ENCODE measurements around the gene CYB5R3.
A peak's percentile ranks its signal among the peaks of the same experiment; 100 is the strongest.
"Not testable (repeated sequence)": the region's sequence is repeated elsewhere in the genome, so short reads cannot be mapped to it uniquely, and the experiment has no call there.

Gene CYB5R3

GRCh38 chr22:42680648-42681047 is 31.5 kb upstream of the CYB5R3 start:
- H3K4me3 ChIP-seq (ENCODE audit: low read length) = no peak overlapping the region
- DNase-seq (ENCODE audit: low read depth, low spot score) = no peak

GRCh38 chr22:42679691-42680090 is 30.5 kb upstream of the CYB5R3 start:
- H3K4me3 ChIP-seq (ENCODE audit: low read length) = no peak overlapping the region
- DNase-seq (ENCODE audit: low read depth, low spot score) = no peak

GRCh38 chr22:42678894-42679293 is 29.7 kb upstream of the CYB5R3 start:
- no peak overlapping the region for H3K4me3 ChIP-seq (ENCODE audit: low read length)
- DNase-seq (ENCODE audit: low read depth, low spot score) = no peak

GRCh38 chr22:42677936-42678335 is 28.7 kb upstream of the CYB5R3 start:
- H3K4me3 ChIP-seq (ENCODE audit: low read length); DNase-seq (ENCODE audit: low read depth, low spot score): not testable (repeated sequence)

GRCh38 chr22:42676059-42676607 is 26.9 kb upstream of the CYB5R3 start:
- DNase-seq (ENCODE audit: low read depth, low spot score) = no peak
- no peak overlapping the region for H3K4me3 ChIP-seq (ENCODE audit: low read length)

GRCh38 chr22:42673898-42674401 is 24.8 kb upstream of the CYB5R3 start:
- DNase-seq (ENCODE audit: low read depth, low spot score) = no peak
- no peak overlapping the region for H3K4me3 ChIP-seq (ENCODE audit: low read length)

GRCh38 chr22:42673071-42673470 is 23.9 kb upstream of the CYB5R3 start:
- not testable (repeated sequence) for DNase-seq (ENCODE audit: low read depth, low spot score); H3K4me3 ChIP-seq (ENCODE audit: low read length)

- no peak for DNase-seq (ENCODE audit: low read depth, low spot score)
- no peak overlapping the region for H3K4me3 ChIP-seq (ENCODE audit: low read length)
Observed at GRCh38 chr22:42670921-42671709, 21.9 kb upstream of the CYB5R3 start.

GRCh38 chr22:42670046-42670445 is 20.9 kb upstream of the CYB5R3 start:
- no peak for DNase-seq (ENCODE audit: low read depth, low spot score)
- H3K4me3 ChIP-seq (ENCODE audit: low read length) = no peak overlapping the region

GRCh38 chr22:42666393-42666792 is 17.2 kb upstream of the CYB5R3 start:
- not testable (repeated sequence) for H3K4me3 ChIP-seq (ENCODE audit: low read length); DNase-seq (ENCODE audit: low read depth, low spot score)

GRCh38 chr22:42664976-42665831 is 16.0 kb upstream of the CYB5R3 start:
- DNase-seq (ENCODE audit: low read depth, low spot score) = no peak
- no peak overlapping the region for H3K4me3 ChIP-seq (ENCODE audit: low read length)

GRCh38 chr22:42661985-42662831 is 13.0 kb upstream of the CYB5R3 start:
- no peak for DNase-seq (ENCODE audit: low read depth, low spot score)
- peak overlapping the region; percentile 43 for H3K4me3 ChIP-seq (ENCODE audit: low read length)

- no peak overlapping the region for H3K4me3 ChIP-seq (ENCODE audit: low read length)
- DNase-seq (ENCODE audit: low read depth, low spot score) = no peak
Observed at GRCh38 chr22:42656578-42656977, 7.4 kb upstream of the CYB5R3 start.

GRCh38 chr22:42655693-42656092 is 6.5 kb upstream of the CYB5R3 start:
- DNase-seq (ENCODE audit: low read depth, low spot score) = no peak
- no peak overlapping the region for H3K4me3 ChIP-seq (ENCODE audit: low read length)

- DNase-seq (ENCODE audit: low read depth, low spot score) = no peak
- no peak overlapping the region for H3K4me3 ChIP-seq (ENCODE audit: low read length)
Observed at GRCh38 chr22:42654436-42655073, 5.4 kb upstream of the CYB5R3 start.

- no peak for DNase-seq (ENCODE audit: low read depth, low spot score)
- H3K4me3 ChIP-seq (ENCODE audit: low read length) = no peak overlapping the region
Observed at GRCh38 chr22:42653999-42654398, 4.8 kb upstream of the CYB5R3 start.

- no peak for DNase-seq (ENCODE audit: low read depth, low spot score)
Observed at GRCh38 chr22:42651134-42651533, 1.9 kb upstream of the CYB5R3 start.

GRCh38 chr22:42648368-42649245 is 585 bp downstream of the CYB5R3 start:
- DNase-seq (ENCODE audit: low read depth, low spot score) = peak; percentile 44
- H3K4me3 ChIP-seq (ENCODE audit: low read length) = peak overlapping the region; percentile 75

More at GRCh38 chr22:42651134-42651533, 1.9 kb upstream of the CYB5R3 start:
- no peak overlapping the region for H3K4me3 ChIP-seq (ENCODE audit: low read length)
